Panc1 (cell line): ENCODE data around the gene KNCN. TPM values are rescaled to one million over a fixed set of nuclear protein-coding genes. Genes with fewer than 3 reads are reported as not detected.

ENCODE experiments used
- ATAC-seq: fragments of 200-7000 bp; cut with Tn5 transposase; 2 replicates; pipeline ENCODE4 v1.9.1; 2020; ENCODE audit warnings: mild to moderate bottlenecking, moderate library complexity
- BruUV-seq: library from RNA; stranded (reverse); fragments of 400-500 nt; replicated peaks from 2 replicates; lab custom pipeline; 2021; lab: Mats Ljungman, UMichigan
- CTCF ChIA-PET: fragments of 300-600 bp; sonication (Branson Sonifier 250); formaldehyde crosslinking; loops from one replicate; lab custom pipeline; 2022; ENCODE audit warnings: antibody characterized with exemption; lab: Charles Lee
- POLR2A ChIA-PET: fragments of 300-600 bp; sonication (Branson Sonifier 250); formaldehyde crosslinking; loops from one replicate; lab custom pipeline; 2022; ENCODE audit warnings: antibody characterized with exemption; lab: Charles Lee
- DNase-seq: peaks from one replicate; pipeline ENCODE4 v3.0.0-alpha.2; 2010; ENCODE audit warnings: low read depth, low spot score
- H3K27ac ChIP-seq: 2 replicates; pipeline ENCODE4 v1.5.1; 2011; ENCODE audit warnings: mild to moderate bottlenecking, low read length, inconsistent platforms
- H3K27me3 ChIP-seq: fragments of 200-500 bp; sonication (Bioruptor generic); 2 replicates; pipeline ENCODE4 v1.6.0; 2014; ENCODE audit warnings: low read length, inconsistent platforms; ENCODE audit not compliant: control insufficient read depth, insufficient read depth
- H3K36me3 ChIP-seq: fragments of 200-500 bp; sonication (Bioruptor generic); 2 replicates; pipeline ENCODE4 v1.5.1; 2014; ENCODE audit warnings: inconsistent platforms, mild to moderate bottlenecking, low read length, moderate library complexity; ENCODE audit not compliant: control insufficient read depth, insufficient read depth
- H3K4me1 ChIP-seq: 2 replicates; pipeline ENCODE4 v1.5.1; 2011; ENCODE audit warnings: inconsistent platforms, mild to moderate bottlenecking, low read length, moderate library complexity; ENCODE audit not compliant: control insufficient read depth, insufficient read depth
- H3K4me3 ChIP-seq, 2 experiments: 2 replicates each; pipeline ENCODE4 v1.5.1; 2011 to 2012; ENCODE audit warnings: low read depth in 2 of 2, low read length in 2 of 2, mild to moderate bottlenecking in 2 of 2, inconsistent platforms in 1 of 2, moderate library complexity in 1 of 2
- H3K9me3 ChIP-seq: fragments of 200-500 bp; sonication (Bioruptor generic); 2 replicates; pipeline ENCODE4 v1.5.1; 2014; ENCODE audit warnings: low read depth, mild to moderate bottlenecking, inconsistent platforms, low read length, moderate library complexity; ENCODE audit not compliant: control insufficient read depth, insufficient read depth
- CTCF ChIP-seq: fragments of 450-650 bp; IDR thresholded peaks from 2 replicates; pipeline ENCODE4 v1.5.1; 2017; ENCODE audit warnings: mild to moderate bottlenecking
- POLR2AphosphoS5 ChIP-seq: IDR thresholded peaks from 2 replicates; pipeline ENCODE4 v1.6.1; 2012; ENCODE audit warnings: mild to moderate bottlenecking, low read depth, low read length, moderate library complexity
- REST ChIP-seq, 2 experiments: IDR thresholded peaks; 2 replicates each; pipeline ENCODE4 v1.6.1; 2011 to 2012; ENCODE audit warnings: low read depth in 2 of 2, control low read depth in 1 of 2, low read length in 1 of 2, mild to moderate bottlenecking in 1 of 2, moderate library complexity in 1 of 2; ENCODE audit not compliant: insufficient read depth in 1 of 2
- SIN3A ChIP-seq: IDR thresholded peaks from 2 replicates; pipeline ENCODE4 v1.6.1; 2012; ENCODE audit warnings: low read depth, mild to moderate bottlenecking, low read length, moderate library complexity, borderline replicate concordance; ENCODE audit not compliant: insufficient read depth
- TCF7L2 ChIP-seq: IDR thresholded peaks from 2 replicates; pipeline ENCODE4 v1.6.1; 2011; ENCODE audit warnings: mild to moderate bottlenecking, low read depth, low read length, inconsistent platforms
- in situ Hi-C: cut with HindIII; loops from 2 replicates; pipeline ENCODE4 v1.10.0; 2016; ENCODE audit warnings: low sequenced_read_pairs, low pct_unique_long_range_greater_than_20kb
- intact Hi-C: fragments of 100-400 bp; cut with micrococcal nuclease; formaldehyde crosslinking; loops from one replicate; pipeline ENCODE4 v1.10.0; 2022; ENCODE audit not compliant: unreplicated experiment
- total RNA-seq: library from RNA; stranded (reverse); gene quantifications from one replicate; pipeline ENCODE4 v1.2.1, GENCODE V29; 2021; ENCODE audit not compliant: unreplicated experiment

KNCN gene
- total RNA-seq, 1 experiment from 2014 or later = not detected

- H3K4me1 ChIP-seq = no peaks in the 10 kb centered on the region
- H3K4me3 ChIP-seq = no peak overlapping the region
- no TSS peak for BruUV-seq
- ChIA-PET CTCF (interaction anchor here (0.7 to 0.8 kb wide), 2 partner anchors 71 to 423 kb away, joined by 3 read pairs; partner anchors contain the start of gene MOB3C), POLR2A (no interaction called here)
- DNase-seq = no peak
- H3K36me3 ChIP-seq = no peaks in the 10 kb centered on the region
- ATAC-seq = no peak
- H3K27ac ChIP-seq = no peak overlapping the region
- no peaks in the 10 kb centered on the region for H3K9me3 ChIP-seq
- in situ Hi-C loops (no loop called here), intact Hi-C loops (no loop called here)
- no peak for TF ChIP-seq POLR2AphosphoS5
- no peak for TF ChIP-seq CTCF
- TF ChIP-seq TCF7L2 = no peak
- no peak for TF ChIP-seq SIN3A
- no peak for TF ChIP-seq REST (IDR thresholded peaks at IDR 0.05; ENCODE audit: insufficient read depth in 1 of 2, low read depth in 2 of 2, low read length in 1 of 2)
- no peaks in the 10 kb centered on the region for H3K27me3 ChIP-seq
These were observed 5.2 kb downstream of the KNCN start for GRCh38 chr1:46546210-46546609.

- intact Hi-C loops = no loop called here
- POLR2A ChIA-PET = no interaction called here
- ATAC-seq = no peak
These were observed 5.7 kb downstream of the KNCN start for GRCh38 chr1:46545784-46546183.

More at GRCh38 chr1:46545784-46546183, 5.7 kb downstream of the KNCN start:
- no peak for DNase-seq
- no peak overlapping the region for H3K27ac ChIP-seq
- CTCF ChIA-PET = interaction anchor here (0.7 to 0.8 kb wide), 2 partner anchors 71 to 423 kb away, joined by 3 read pairs; partner anchors contain the start of gene MOB3C
- H3K4me1 ChIP-seq = no peaks in the 10 kb centered on the region
- TF ChIP-seq SIN3A (no peak), CTCF (no peak), POLR2AphosphoS5 (no peak), TCF7L2 (no peak), REST (IDR thresholded peaks at IDR 0.05; ENCODE audit: insufficient read depth in 1 of 2, low read depth in 2 of 2, low read length in 1 of 2) (no peak)
- in situ Hi-C loops = no loop called here
- no peaks in the 10 kb centered on the region for H3K36me3 ChIP-seq
- H3K4me3 ChIP-seq = no peak overlapping the region
- BruUV-seq = no TSS peak
- H3K27me3 ChIP-seq = no peaks in the 10 kb centered on the region
- no peaks in the 10 kb centered on the region for H3K9me3 ChIP-seq
